Right forelimb (tissue), 1 donor: ENCODE data around the gene DYNC1I1.
A peak's percentile ranks its signal among the peaks of the same experiment; 100 is the strongest.

Source experiments
- DNase-seq: peaks from one replicate; pipeline ENCODE4 v3.0.0-alpha.2; 2018

Gene DYNC1I1

DNA sequence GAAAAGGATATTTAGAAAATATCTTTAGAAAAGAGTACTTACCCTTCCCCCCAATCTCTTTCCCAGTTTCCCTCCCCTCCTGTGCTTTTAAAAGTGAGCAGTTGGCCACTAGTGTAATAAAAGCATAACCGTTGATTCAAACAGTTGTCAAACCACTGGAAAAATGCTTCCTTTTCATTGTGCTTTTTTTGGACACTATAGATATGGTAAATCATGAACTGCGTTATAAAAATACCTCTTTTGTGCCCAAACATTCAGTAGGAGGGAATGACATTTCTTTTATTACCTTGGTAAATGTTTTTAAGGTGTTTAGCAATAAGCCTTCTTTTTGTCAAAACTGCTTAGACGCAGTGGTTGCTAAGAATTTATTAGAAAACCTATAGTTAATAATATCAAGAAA lies 317.2 kb downstream of the DYNC1I1 start:
- no peak for DNase-seq

DNA sequence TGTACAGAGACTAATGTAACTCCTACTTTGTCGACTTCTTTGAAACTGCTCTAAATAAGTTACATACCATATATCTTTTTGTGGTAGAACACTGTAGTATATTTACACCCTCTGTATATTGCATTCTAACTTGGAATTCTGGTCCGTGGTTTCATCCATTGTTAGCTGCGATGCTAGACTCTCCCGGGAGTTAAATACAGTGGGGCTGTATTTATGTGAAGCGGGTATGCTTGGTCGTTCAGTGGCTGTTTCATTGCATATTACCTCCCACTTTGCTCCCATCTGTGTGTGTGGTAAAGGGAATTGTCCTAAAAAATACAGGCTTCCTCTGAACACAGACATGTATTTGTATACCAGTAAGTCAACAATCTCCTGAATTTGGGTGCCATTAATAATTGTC lies 318.4 kb downstream of the DYNC1I1 start:
- DNase-seq = no peak

- no peak for DNase-seq
Observed at GRCh38 chr7:96093435-96093834, 321.1 kb downstream of the DYNC1I1 start.

DNA sequence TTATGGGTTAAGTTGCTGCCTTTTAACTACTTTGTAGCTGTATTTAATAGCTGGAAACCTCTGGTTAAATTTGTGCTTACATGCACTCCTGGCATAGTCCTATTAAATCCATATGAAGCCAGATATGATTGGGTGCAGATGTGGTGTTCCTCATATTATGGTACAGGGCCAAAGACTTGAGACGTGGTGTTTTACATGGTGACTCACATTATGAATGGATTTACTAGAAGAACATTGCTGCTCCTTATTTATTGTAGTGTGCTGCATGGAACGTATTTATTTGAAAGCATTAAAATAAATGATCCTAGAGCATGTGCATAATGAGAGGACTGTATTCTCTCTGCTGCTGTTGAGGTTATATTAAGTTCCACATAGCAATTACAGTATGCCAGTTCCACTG lies 325.5 kb downstream of the DYNC1I1 start:
- DNase-seq = no peak

DNA sequence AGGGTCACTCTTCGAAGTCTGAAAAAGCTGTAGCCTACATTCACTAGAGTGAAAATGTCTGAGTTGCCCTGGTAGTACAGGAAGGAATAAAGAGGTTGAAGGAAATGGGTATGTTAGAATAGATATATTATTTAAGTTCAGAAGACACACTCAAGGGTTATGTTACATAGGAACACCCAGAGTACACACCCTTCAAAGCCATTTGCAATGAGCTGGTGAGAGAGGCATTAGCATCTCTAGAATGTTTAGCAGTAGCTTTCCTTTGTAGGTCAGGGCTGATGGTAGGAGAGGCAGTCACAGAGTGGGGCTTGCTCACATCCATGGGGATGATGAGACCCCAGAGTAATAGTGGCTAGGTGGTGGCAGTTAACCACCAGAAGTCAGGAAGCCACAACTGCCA lies 328.4 kb downstream of the DYNC1I1 start:
- DNase-seq = no peak

- DNase-seq = no peak
Observed at GRCh38 chr7:96102096-96102811, 329.9 kb downstream of the DYNC1I1 start.

GRCh38 chr7:96104984-96105383 lies 332.6 kb downstream of the DYNC1I1 start:
- DNase-seq = no peak

- no peak for DNase-seq
Observed at GRCh38 chr7:96111405-96111804, 339.1 kb downstream of the DYNC1I1 start.

DNA sequence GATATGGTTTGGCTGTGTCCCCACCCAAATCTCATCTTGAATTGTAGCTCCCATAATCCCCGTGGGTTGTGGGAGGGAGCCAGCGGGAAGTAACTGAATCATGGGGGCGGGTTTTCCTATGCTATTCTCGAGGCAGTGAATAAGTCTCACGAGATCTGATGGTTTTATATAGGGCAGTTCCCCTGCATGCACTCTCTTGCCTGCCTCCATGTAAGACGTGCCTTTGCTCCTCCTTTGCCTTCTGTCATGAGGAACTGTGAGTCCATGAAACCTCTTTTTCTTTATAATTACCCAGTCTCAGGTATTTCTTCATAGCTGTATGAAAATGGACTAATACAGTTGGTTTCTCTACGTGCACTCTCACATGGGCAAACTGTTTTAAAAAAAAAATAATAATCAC lies 341.8 kb downstream of the DYNC1I1 start:
- no peak for DNase-seq

GRCh38 chr7:96116173-96116572 lies 343.8 kb downstream of the DYNC1I1 start:
- DNase-seq = no peak

GRCh38 chr7:96118449-96119001 lies 346.2 kb downstream of the DYNC1I1 start:
- peak; percentile 47 for DNase-seq

DNA sequence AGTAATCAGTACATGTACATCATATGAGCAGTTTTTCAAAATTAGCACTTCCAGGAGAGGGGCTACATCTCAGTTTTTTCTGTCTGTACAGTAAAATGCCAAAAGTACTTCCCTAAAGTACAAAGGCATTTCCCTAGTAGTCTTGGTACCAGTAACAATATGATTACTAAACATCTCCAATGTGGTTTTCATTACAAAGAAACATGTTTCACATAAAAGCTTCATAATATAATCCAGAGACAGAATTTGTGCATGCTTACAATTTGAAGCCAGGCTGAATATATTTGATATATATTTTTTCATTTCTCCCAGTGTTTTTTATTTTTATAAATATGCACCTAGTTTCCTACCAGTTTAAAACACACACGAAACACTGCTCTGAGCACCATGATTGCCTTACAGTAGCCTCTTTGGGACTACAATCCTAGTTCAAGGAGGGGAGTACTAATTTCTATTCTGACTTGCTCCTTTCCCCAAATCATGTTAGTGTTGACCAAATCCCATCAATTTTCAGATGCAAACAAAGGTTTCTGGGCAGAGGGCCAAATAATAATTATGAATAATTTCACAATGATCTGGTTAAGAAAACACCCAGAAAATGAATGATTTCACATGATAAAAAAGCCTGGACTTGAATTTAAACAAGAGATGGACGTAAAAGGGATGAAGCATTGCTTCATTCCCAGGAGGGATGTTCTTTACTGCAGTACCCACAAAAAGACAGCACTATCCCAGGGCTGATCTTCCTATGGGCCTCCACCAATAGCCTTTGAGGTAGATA lies 348.3 kb downstream of the DYNC1I1 start:
- no peak for DNase-seq

- no peak for DNase-seq
Observed at GRCh38 chr7:96121752-96122151, 349.4 kb downstream of the DYNC1I1 start.

GRCh38 chr7:96122746-96123145 lies 350.4 kb downstream of the DYNC1I1 start:
- no peak for DNase-seq

- no peak for DNase-seq
Observed at GRCh38 chr7:96126382-96126781, 354.0 kb downstream of the DYNC1I1 start.

GRCh38 chr7:96127746-96128145 lies 355.4 kb downstream of the DYNC1I1 start:
- DNase-seq = no peak

GRCh38 chr7:96131525-96131924 lies 359.2 kb downstream of the DYNC1I1 start:
- DNase-seq = no peak

- no peak for DNase-seq
Observed at GRCh38 chr7:96135241-96135640, 362.9 kb downstream of the DYNC1I1 start.

DNA sequence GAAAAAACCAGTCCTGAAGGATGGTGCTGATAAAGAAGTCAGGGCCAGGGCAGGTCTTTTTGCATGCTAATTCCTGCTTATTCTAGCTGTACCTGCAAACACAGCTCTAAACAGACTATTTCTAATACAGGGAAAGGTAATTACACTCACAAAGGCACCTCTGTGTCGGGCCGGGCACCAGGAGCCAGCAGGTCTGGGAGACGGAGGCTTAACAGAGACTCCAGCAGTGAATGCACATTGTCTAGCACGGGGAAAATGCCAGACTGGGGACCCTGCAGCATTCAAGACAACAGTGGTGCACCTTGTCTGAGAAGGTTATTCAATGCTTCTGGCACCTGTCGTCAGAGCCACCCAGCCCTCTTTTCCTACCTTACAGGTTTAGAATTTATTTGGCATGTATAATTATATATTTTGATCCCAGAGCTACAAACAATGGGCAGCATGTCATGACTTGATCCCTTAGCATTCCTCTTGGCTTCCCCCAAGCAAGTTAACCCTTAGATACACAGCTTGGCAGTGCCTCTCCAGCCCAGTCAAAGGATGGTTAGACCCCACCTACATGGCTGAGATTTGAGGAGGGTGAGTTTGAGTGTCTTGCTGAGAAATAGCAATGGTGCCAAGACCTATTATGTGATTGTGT lies 364.4 kb downstream of the DYNC1I1 start:
- no peak for DNase-seq

DNA sequence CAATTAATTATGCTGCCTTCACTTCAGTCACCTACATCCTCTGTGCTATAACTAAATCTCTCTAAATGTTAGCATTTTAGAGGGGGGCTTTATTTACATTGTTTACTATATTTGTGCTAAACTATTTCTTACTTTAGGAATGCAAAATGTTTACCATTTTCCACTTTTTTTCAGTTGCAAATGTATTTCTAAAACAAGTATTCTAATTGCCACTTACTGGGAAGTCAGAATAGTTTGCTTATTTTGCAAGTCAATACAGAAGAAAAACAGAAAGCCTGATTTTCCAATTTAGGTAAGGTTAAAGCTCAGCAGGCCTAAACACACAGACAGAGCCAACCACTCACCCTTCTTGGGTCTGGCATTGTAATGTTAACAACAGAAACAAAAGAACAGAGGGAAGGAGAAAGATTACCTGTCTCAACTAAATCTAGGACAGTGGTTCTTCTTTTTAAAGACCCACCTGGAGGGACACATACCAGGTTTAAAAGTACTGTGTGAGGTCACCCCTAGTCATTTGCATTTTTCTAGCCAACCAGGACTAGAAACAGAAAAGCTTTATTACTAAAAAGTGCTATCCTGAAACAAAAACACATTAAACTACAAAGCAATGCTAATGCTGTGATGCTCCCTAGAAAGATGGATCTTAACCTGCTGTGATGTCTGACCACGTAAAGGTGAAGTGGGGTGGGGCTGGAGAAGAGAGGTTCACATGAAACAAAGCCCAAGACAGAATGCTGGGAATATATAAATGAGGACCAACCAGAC lies 371.3 kb downstream of the DYNC1I1 start:
- no peak for DNase-seq

GRCh38 chr7:96144260-96144526 lies 371.8 kb downstream of the DYNC1I1 start:
- DNase-seq = no peak
